DMS53 treated with DMSO at 0.1 percent for 48 hours (cell line): ENCODE results near the gene PTPRD.

Source experiments
- DNase-seq: peaks from one replicate; lab custom pipeline; 2025; ENCODE audit not compliant: unreplicated experiment; lab: John Stamatoyannopoulos, UW

PTPRD gene

GRCh38 chr9:10059044-10059443 lies 553.8 kb downstream of the PTPRD start:
- no peak for DNase-seq

GRCh38 chr9:10055886-10056395 lies 556.9 kb downstream of the PTPRD start:
- no peak for DNase-seq

GRCh38 chr9:10054456-10054855 lies 558.3 kb downstream of the PTPRD start:
- no peak for DNase-seq

- no peak for DNase-seq
These were observed 559.9 kb downstream of the PTPRD start for GRCh38 chr9:10052916-10053315.

GRCh38 chr9:10052181-10052580 lies 560.6 kb downstream of the PTPRD start:
- peak; percentile 7 for DNase-seq

GRCh38 chr9:10050016-10050415 lies 562.8 kb downstream of the PTPRD start:
- no peak for DNase-seq

GRCh38 chr9:10048994-10049393 lies 563.8 kb downstream of the PTPRD start:
- DNase-seq = no peak

- no peak for DNase-seq
These were observed 567.2 kb downstream of the PTPRD start for GRCh38 chr9:10045598-10045997.

- DNase-seq = no peak
These were observed 571.0 kb downstream of the PTPRD start for GRCh38 chr9:10041726-10042229.

GRCh38 chr9:10036095-10036494 lies 576.7 kb downstream of the PTPRD start:
- no peak for DNase-seq

GRCh38 chr9:10032166-10032565 lies 580.6 kb downstream of the PTPRD start:
- DNase-seq = no peak

- DNase-seq = no peak
These were observed 586.3 kb downstream of the PTPRD start for GRCh38 chr9:10026443-10026984.

- DNase-seq = no peak
These were observed 597.0 kb downstream of the PTPRD start for GRCh38 chr9:10015755-10016154.

- no peak for DNase-seq
These were observed 597.9 kb downstream of the PTPRD start for GRCh38 chr9:10014889-10015288.

GRCh38 chr9:10009401-10009800 lies 603.4 kb downstream of the PTPRD start:
- no peak for DNase-seq

- no peak for DNase-seq
These were observed 604.6 kb downstream of the PTPRD start for GRCh38 chr9:10008101-10008799.

- DNase-seq = no peak
These were observed 605.4 kb downstream of the PTPRD start for GRCh38 chr9:10007356-10007755.

- no peak for DNase-seq
These were observed 607.6 kb downstream of the PTPRD start for GRCh38 chr9:10005206-10005605.

GRCh38 chr9:10003047-10003446 lies 609.8 kb downstream of the PTPRD start:
- DNase-seq = no peak

- no peak for DNase-seq
These were observed 612.1 kb downstream of the PTPRD start for GRCh38 chr9:10000669-10001068.

GRCh38 chr9:9998491-9999287 lies 614.1 kb downstream of the PTPRD start:
- DNase-seq = no peak

- DNase-seq = no peak
These were observed 615.2 kb downstream of the PTPRD start for GRCh38 chr9:9997585-9997984.
